DMS79 (cell line): Measurements from ENCODE around the gene AMFR.
A peak's percentile ranks its signal among the peaks of the same experiment; 100 is the strongest.

ENCODE experiments used
- DNase-seq: peaks from one replicate; lab custom pipeline; 2025; lab: John Stamatoyannopoulos, UW

AMFR gene

DNA sequence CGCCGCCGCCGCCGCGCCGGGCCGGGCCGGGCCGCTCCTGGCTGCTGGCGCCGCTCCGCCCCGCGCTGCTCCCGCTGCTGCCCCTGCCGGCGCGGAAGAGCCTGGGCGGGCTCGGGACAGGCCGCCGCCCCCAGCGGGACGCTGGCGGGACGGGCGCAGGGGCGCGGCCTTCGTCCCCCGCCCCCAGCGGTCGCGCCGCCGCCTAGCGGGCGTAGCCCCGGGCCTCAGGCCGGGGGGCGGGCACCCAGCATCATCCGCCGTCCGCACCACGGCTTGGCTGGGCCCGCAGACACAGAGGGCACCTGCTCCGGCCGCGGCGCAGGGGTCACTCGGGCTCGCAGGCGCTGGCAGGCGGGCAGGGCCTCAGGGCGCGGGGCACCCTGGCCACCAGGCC is at the start of gene AMFR:
AMFR (minus strand) TSS at position 107 of the 394 bp plus-strand sequence. CDS start 218 bp downstream, outside the sequence.
- DNase-seq, result no peak

DNA sequence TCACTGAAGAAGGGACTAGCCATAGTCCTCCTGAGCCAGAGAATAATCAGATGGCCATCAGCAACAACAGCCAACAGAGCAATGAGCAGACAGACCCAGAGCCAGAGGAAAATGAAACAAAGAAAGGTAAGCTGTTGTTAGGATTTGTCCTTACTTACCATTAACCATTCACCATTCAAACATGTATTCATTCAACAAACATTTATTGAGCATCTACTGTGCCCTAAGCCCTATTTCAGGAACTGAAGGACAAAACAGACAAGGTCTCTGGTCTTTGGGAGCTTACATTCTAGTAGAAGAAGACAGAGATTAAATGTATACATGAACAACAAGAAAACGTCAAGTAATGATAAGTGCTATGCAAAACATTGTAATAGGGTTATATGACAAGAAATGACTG is 45.3 kb upstream of the AMFR start:
- no peak for DNase-seq

DNA sequence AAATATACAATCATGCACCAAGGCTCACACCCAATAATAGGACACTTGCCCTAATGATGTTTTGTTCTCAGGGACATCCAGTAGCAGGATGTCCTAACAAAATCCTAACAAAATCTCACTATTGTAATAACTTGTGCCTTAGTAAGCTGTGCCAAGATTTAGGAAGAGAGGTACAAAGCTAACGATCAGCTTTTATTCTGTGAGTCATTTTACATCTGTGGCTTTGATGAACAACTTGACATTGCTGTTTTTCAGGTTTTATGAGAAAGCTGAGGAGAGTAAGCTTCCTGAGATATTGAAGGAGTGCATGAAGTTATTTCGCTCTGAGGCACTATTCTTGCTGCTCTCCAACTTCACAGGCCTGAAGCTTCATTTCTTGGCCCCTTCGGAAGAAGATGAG is 44.9 kb upstream of the AMFR start:
- no peak for DNase-seq

- DNase-seq, result no peak
Observed at GRCh38 chr16:56469748-56470147, 44.4 kb upstream of the AMFR start.

DNA sequence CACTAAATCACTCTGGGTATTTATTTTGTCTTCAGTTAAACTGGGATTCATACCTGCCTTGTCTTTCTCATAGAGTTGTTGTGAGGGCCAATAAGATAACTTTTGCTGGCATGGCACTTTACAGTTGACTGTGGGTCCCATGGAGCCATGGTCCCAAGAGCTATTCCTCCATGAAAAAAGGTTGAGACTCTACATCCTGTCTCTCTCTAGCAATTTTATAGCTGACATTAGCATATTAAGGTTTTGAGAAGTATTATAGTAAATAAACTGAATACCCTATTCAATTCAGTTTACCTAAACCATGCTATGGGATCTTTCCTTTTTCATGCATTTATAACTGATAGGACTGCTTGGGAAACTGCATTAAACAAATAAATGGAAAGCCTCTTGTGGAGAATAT is 43.5 kb upstream of the AMFR start:
- no peak for DNase-seq

- DNase-seq, result no peak
Observed at GRCh38 chr16:56466344-56466743, 41.0 kb upstream of the AMFR start.

- DNase-seq, result no peak
Observed at GRCh38 chr16:56463153-56463552, 37.8 kb upstream of the AMFR start.

DNA sequence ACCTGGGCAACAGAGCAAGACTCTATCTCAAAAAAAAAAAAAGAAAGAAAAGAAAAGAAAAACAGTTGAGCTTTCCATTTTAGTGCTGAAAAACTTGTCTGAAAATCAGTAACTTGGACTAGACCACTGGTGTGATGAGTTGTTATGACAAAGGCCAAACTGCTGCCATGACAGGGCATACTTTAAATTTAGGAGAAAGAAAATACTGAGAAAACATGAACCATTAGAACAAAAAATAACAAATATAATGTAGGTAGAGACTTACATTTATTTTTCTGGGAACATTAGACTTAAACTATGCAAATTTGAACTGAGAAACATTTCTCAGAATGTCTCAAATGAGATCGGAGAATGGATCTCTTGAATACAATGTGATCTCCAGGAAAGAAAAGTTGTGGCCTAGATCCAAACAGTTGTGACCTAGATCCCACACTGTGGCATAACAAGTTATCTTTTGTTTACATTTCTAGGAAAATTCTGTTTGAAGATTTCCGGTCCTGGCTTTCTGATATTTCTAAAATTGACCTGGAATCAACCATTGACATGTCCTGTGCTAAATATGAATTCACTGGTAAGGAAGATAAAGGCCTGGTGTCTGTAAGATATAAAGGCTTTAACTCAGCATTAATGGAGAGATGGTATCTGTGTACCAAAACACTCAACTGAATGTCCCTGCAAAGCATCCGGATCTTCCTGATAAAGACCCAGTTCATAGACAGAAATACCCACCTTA is 36.9 kb upstream of the AMFR start:
- DNase-seq, result no peak

- no peak for DNase-seq
Observed at GRCh38 chr16:56460101-56460500, 34.8 kb upstream of the AMFR start.

- DNase-seq, result no peak
Observed at GRCh38 chr16:56457927-56458470, 32.7 kb upstream of the AMFR start.

DNA sequence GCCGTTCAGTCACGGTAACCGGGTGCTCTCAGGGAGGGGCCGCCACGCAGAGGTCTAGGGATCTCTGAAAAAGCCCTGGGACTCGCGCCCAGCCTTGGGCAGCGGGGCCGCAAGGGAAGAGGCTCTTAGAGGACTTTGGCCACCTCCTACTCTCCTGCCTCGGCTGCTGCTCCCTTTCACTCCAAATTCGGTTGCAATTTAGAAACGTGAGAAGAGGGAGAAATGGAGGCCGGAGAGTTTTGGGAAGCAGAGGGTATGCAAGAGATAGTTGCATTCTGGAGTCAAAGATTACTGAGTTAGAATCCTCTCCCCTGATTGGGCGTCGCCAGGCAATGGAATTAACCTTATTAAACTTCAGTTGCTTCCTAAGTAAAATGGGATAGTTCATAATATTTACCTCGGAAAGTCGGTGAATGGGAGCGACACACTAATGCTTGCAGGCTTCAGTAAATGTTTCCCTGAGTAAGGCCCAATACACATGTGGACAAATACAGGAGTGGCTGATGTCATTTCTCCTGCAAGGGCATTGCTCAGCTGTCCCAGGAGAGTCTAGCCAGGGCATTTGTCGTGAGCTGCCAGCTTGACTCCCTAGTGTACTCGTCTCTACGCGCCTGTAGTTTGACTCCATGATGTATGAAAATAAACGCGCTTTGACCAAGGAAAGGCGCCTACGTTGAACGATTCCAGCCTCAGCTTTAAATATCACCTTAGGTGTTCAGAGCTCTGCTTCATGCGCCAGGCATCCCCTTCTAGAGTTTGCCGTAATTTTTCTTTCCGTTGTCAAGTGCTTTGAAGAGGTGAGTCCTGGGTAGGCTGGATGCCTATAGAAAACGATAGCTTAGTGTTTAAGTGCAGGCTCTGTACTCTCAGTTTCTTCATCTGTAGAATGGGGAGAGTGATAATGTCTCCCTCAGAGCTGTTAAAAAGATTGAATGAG is 26.7 kb upstream of the AMFR start:
- peak; percentile 7 for DNase-seq

DNA sequence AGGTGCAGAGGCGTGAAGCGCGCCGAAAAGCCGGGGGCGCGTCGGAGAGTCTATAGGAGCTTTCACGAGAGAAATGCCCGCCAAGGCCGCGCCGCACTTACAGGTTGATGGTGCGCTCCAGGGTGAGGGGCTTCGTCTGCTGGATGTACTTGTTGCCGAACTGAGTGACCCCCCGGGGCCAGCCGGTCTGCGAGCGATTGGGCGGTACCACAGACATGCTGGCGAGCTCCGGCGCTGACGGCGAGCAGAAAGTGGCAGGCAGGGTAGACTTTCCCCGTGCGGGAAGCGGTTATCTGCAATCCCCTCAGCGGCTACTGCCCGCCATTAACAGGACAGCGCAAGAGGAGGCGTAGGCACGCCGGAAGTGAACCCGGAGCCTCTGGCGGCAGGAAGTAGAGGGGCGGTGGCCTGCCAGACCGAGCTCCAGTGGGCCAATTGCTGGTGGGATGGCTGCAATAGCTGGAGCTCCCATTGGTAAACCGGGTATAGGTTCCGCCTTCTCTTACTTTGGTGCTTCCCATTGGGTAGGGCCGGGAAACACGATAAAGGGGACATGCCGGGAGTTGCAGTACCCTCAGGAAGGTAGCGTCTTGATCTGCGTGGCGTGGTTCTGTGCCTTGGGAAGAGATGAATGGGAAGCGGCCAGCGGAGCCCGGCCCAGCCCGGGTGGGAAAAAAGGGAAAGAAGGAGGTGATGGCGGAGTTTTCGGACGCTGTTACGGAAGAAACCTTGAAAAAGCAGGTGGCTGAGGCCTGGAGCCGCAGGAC is 25.8 kb upstream of the AMFR start, which contains the start of the genes NUDT21 and OGFOD1:
NUDT21 (minus strand) TSS at position 347 of the 767 bp plus-strand sequence; CDS start at position 217, 130 bp downstream.
OGFOD1 (plus strand) TSS at position 569 of the 767 bp plus-strand sequence; CDS start at position 628, 59 bp downstream.
- peak; percentile 89 for DNase-seq

- no peak for DNase-seq
Observed at GRCh38 chr16:56450275-56450985, 25.1 kb upstream of the AMFR start.

- no peak for DNase-seq
Observed at GRCh38 chr16:56448005-56448404, 22.7 kb upstream of the AMFR start.

DNA sequence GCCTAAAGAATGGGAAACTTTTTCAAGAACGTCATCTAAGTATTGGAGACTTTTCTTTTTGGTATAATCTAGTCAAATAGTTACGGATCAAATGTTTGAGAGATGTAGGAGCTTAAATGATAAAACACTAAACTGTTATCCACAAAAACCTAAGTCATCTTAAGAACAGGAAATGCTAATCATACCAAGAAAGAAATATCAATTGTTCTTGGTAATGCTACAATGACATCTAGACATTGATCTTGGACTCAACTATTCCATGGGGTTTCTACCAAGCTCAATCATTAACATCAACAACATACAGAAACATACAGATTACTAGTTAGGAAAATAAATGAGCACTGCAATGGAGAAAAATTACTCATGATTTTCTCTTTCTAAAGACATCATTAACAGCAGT is 21.9 kb upstream of the AMFR start:
- DNase-seq, result no peak

GRCh38 chr16:56438038-56438437 is 12.7 kb upstream of the AMFR start:
- DNase-seq, result no peak

GRCh38 chr16:56436258-56436657 is 10.9 kb upstream of the AMFR start:
- DNase-seq, result no peak

GRCh38 chr16:56428091-56428490 is 2.7 kb upstream of the AMFR start:
- no peak for DNase-seq

DNA sequence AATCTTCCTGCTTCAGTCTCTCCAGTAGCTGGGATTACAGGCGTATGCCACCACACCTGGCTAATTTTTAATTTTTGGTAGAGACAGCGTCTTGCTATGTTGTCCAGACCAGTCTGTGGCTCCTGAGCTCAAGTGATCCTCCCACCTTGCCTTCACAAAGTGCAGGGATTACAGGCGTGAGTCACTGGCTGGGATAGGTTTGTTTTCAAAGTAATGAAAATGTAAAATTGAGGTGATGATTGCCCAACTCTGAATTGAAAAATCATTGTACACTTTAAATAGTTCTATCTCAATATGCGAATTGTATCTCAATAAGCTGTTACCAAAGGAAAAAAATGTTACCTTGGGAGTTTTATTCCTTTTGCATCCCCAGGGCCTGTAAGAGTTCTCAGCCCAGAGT is 1.2 kb upstream of the AMFR start:
- DNase-seq, result no peak

GRCh38 chr16:56424791-56425438 is 430 bp downstream of the AMFR start:
- no peak for DNase-seq

GRCh38 chr16:56424404-56424764 is 961 bp downstream of the AMFR start:
- no peak for DNase-seq
